Calu3 (cell line): ENCODE measurements around the gene TECR. TPM values are rescaled to one million over a fixed set of nuclear protein-coding genes. Genes with fewer than 3 reads are reported as not detected.
A peak's percentile ranks its signal among the peaks of the same experiment; 100 is the strongest.

Experiments used
- BruUV-seq: library from RNA; stranded (reverse); fragments of 400-500 nt; replicated peaks from 2 replicates; lab custom pipeline; 2021; lab: Mats Ljungman, UMichigan
- CTCF ChIA-PET: fragments of 300-600 bp; sonication (Branson Sonifier 250); formaldehyde crosslinking; loops from one replicate; lab custom pipeline; 2022; ENCODE audit warnings: antibody characterized with exemption; lab: Charles Lee
- DNase-seq: peaks from one replicate; pipeline ENCODE4 v3.0.0; 2022
- H3K27ac Mint-ChIP-seq: one replicate; pipeline ENCODE4 v1.8.0; 2022; ENCODE audit warnings: mixed read lengths; ENCODE audit not compliant: unreplicated experiment
- H3K27me3 Mint-ChIP-seq: one replicate; pipeline ENCODE4 v1.8.0; 2022; ENCODE audit warnings: mixed read lengths; ENCODE audit not compliant: unreplicated experiment
- H3K36me3 Mint-ChIP-seq: one replicate; pipeline ENCODE4 v1.8.0; 2022; ENCODE audit warnings: mild to moderate bottlenecking, moderate library complexity, mixed read lengths; ENCODE audit not compliant: insufficient read depth, unreplicated experiment
- H3K4me1 Mint-ChIP-seq: one replicate; pipeline ENCODE4 v1.8.0; 2022; ENCODE audit warnings: mild to moderate bottlenecking, low read depth, mixed read lengths; ENCODE audit not compliant: unreplicated experiment
- H3K4me3 Mint-ChIP-seq: one replicate; pipeline ENCODE4 v1.8.0; 2022; ENCODE audit warnings: mild to moderate bottlenecking, low read depth, moderate library complexity, mixed read lengths; ENCODE audit not compliant: unreplicated experiment
- H3K9me3 Mint-ChIP-seq: one replicate; pipeline ENCODE4 v1.8.0; 2022; ENCODE audit warnings: low read depth, mixed read lengths; ENCODE audit not compliant: unreplicated experiment
- intact Hi-C: fragments of 100-400 bp; cut with micrococcal nuclease; formaldehyde crosslinking; loops from one replicate; pipeline ENCODE4 v1.10.0; 2022; ENCODE audit not compliant: unreplicated experiment
- total RNA-seq: library from RNA; stranded (reverse); gene quantifications from 2 replicates; pipeline ENCODE4 v1.2.3, GENCODE V29; 2022
- TF ChIP-seq, protein P1 (sequence below): fragments of 200-600 bp; IDR thresholded peaks from one replicate; pipeline ENCODE4 v1.8.0; 2022; ENCODE audit warnings: antibody characterized with exemption; ENCODE audit not compliant: unreplicated experiment

The TECR gene
- total RNA-seq, 1 experiment from 2014 or later = 162 TPM

DNA sequence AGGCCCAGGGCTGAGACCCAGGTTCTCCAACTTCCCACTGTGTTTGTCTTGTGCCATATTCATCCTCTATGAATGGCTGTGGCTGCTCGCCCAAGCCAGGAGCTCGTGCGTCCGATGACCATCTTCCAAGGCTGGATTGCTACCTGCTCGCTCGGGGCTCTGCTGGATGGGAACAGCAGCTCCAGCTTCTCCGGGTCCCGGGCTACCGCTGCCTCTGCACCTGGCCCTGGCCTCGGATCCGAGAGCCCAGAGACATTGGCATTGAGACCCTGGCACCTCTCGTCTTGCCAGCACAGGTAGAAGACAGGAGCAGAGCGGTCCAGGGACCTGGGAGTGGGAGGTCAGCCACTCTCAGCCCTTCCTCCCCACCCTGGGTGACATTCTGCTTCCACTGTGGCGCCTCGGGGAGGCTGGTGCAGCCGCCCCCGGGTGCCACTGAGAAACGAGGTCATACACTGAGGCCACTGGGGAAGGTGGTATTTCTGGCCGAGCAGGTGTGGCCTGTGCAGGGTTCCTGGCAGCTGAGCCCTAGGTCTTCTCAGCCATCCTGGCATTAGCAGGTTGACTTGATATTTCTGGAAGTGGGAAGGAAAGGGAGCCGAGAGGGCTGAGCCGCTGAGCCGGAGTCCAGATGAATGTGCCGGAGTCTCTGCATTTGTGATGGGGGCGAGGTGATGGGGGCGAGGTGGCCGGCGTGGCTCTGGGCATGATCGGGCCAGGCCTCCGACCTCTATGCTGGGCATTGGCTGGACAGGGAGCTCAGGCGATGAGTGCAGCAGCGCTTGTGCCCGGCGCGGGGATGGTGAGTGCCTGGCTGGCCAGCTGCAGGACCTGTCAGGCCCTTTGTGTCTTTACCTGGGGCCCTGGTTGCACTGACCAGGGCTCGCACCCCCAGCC is 23.9 kb downstream of the TECR start:
- DNase-seq = no peak
- no TSS peak for BruUV-seq
- TF ChIP-seq, protein P1, sequence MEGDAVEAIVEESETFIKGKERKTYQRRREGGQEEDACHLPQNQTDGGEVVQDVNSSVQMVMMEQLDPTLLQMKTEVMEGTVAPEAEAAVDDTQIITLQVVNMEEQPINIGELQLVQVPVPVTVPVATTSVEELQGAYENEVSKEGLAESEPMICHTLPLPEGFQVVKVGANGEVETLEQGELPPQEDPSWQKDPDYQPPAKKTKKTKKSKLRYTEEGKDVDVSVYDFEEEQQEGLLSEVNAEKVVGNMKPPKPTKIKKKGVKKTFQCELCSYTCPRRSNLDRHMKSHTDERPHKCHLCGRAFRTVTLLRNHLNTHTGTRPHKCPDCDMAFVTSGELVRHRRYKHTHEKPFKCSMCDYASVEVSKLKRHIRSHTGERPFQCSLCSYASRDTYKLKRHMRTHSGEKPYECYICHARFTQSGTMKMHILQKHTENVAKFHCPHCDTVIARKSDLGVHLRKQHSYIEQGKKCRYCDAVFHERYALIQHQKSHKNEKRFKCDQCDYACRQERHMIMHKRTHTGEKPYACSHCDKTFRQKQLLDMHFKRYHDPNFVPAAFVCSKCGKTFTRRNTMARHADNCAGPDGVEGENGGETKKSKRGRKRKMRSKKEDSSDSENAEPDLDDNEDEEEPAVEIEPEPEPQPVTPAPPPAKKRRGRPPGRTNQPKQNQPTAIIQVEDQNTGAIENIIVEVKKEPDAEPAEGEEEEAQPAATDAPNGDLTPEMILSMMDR = no peak
- Mint-ChIP-seq H3K4me3 (no peak overlapping the region), H3K9me3 (no peaks in the 10 kb centered on the region), H3K27ac (no peak overlapping the region), H3K36me3 (peaks cover 4% of the 10 kb centered on the region), H3K4me1 (peaks cover 17% of the 10 kb centered on the region), H3K27me3 (no peaks in the 10 kb centered on the region)
- intact Hi-C loops = no loop called here
- CTCF ChIA-PET = no interaction called here

DNA sequence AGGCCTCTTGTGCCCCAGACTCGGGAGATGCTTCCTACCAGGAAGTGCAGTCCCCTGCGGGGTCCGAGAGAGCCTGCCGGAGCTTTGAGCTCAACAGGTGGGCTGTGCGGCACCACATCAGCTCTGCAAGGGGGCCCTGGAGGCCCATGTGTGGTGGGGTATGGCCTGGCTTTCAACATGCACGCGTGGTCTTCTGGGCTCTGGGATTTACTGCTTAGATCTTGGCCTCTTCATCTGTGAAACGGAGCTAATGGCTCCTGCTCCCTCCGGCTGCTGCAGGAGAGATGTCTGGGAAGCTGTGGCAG is 24.5 kb downstream of the TECR start:
- H3K27ac Mint-ChIP-seq = no peak overlapping the region
- no peak overlapping the region for H3K4me3 Mint-ChIP-seq
- no peak for DNase-seq
- no TSS peak for BruUV-seq
- no peaks in the 10 kb centered on the region for H3K9me3 Mint-ChIP-seq
- peaks cover 17% of the 10 kb centered on the region for H3K4me1 Mint-ChIP-seq
- intact Hi-C loops = no loop called here
- peaks cover 3% of the 10 kb centered on the region for H3K36me3 Mint-ChIP-seq
- TF ChIP-seq, protein P1 = no peak
- H3K27me3 Mint-ChIP-seq = no peaks in the 10 kb centered on the region
- CTCF ChIA-PET = no interaction called here

DNA sequence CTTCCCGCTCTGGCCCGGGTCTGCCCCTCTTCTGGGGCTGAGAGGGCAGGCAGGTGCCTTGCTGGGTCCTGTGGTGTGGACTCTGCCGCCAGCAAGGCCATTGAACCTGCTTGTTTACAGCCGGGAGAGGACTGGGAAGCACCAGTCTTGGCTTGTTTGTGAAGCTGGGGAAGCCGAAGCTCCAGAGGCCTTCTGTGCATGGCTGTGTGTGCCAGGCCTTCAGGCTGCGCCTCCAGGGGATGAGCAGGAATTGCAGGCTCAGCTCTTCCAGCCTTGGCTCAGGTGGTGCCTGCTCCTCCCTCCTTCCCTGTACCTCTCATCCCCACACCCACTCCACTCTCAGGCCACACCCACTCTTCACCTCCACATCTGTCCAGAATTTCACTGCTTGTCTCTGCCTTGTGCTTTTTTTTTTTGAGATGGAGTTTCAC is 25.0 kb downstream of the TECR start:
- no TSS peak for BruUV-seq
- TF ChIP-seq, protein P1 = no peak
- peaks cover 3% of the 10 kb centered on the region for H3K36me3 Mint-ChIP-seq
- peak overlapping the region; percentile 45 for H3K27ac Mint-ChIP-seq
- H3K4me3 Mint-ChIP-seq = no peak overlapping the region
- H3K4me1 Mint-ChIP-seq = peaks cover 17% of the 10 kb centered on the region
- intact Hi-C loops = no loop called here
- no peaks in the 10 kb centered on the region for H3K27me3 Mint-ChIP-seq
- DNase-seq = no peak
- CTCF ChIA-PET = interaction anchor here (0.6 kb wide), 1 partner anchor 16 kb away, joined by 6 read pairs; no protein-coding TSS in a partner anchor
- no peaks in the 10 kb centered on the region for H3K9me3 Mint-ChIP-seq

DNA sequence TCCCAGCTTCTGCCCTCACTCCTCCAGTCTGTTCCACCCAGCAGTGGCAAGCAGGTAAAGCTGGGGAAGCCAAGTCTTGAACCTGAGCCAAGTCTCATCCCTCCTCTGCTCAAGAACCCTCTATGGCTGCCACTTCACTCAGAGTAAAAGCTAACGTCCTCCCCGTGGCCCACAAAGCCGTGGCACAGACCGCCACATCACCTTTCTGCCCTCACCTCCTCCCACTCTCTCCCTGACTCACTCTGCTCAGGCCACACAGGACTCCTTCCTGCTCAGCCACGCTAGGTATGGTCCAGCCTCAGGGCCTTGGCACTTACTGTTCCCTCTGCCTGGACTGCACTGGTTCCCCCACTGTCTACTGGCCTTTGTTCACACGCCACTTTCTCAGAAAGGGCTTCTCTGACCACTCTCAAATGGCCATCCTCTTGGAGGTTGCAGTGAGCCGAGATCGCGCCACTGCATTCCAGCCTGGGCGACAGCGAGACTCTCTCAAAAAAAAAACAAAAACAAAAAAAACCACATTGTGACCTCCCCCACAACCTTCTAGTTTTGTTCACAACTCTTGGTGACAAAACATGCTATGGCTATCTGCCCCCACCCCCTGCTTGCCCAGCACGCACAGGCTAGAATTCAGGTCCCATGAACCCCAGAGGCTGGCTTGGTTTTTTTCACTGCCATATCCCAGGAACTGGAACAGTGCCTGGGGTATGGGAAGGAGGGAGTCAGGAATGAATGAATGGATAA is 26.7 kb downstream of the TECR start:
- Mint-ChIP-seq H3K4me3 (peak overlapping the region; percentile 24), H3K27ac (peak overlapping the region; percentile 56)
- no peak for DNase-seq

More for the DNA sequence above, 26.7 kb downstream of the TECR start:
- no TSS peak for BruUV-seq
- TF ChIP-seq, protein P1 = no peak
- intact Hi-C loops = no loop called here
- CTCF ChIA-PET = interaction anchor here (0.6 to 1.3 kb wide), 3 partner anchors 18 to 125 kb away, joined by 3 to 6 read pairs (median 6); no protein-coding TSS in a partner anchor
- Mint-ChIP-seq H3K4me1 (peaks cover 1% of the 10 kb centered on the region), H3K36me3 (peaks cover 3% of the 10 kb centered on the region), H3K27me3 (no peaks in the 10 kb centered on the region), H3K9me3 (no peaks in the 10 kb centered on the region)
